Endothelial cell of umbilical vein (primary cell): ENCODE data around the gene EFCC1.

Experiments
- CTCF ChIP-seq, 2 donors: IDR thresholded peaks; 1 replicate in 1 of 2; 2 replicates in 1 of 2; pipeline ENCODE4 v1.5.1; 2011; ENCODE audit warnings: low read length in 2 of 2, mild to moderate bottlenecking in 2 of 2, moderate library complexity in 2 of 2, control low read depth in 1 of 2, inconsistent platforms in 1 of 2, low read depth in 1 of 2; ENCODE audit not compliant: insufficient read depth in 1 of 2; ENCODE audit errors: extremely low read depth in 1 of 2
- GATA2 ChIP-seq: IDR thresholded peaks from 2 replicates; pipeline ENCODE4 v1.7.0; 2011; ENCODE audit warnings: low read depth, mild to moderate bottlenecking, moderate library complexity, mixed read lengths, low read length; ENCODE audit not compliant: insufficient read length, insufficient read depth
- JUN ChIP-seq: IDR thresholded peaks from 2 replicates; pipeline ENCODE4 v1.6.1; 2011; ENCODE audit warnings: borderline replicate concordance, low read depth; ENCODE audit not compliant: insufficient read length, insufficient read depth
- POLR2A ChIP-seq: IDR thresholded peaks from 2 replicates; pipeline ENCODE4 v1.6.1; 2012; ENCODE audit warnings: low read depth, mild to moderate bottlenecking, control low read depth, low read length
- POLR2AphosphoS5 ChIP-seq: IDR thresholded peaks from 2 replicates; pipeline ENCODE4 v1.6.1; 2012; ENCODE audit warnings: low read depth, mild to moderate bottlenecking, control low read depth, low read length, moderate library complexity; ENCODE audit not compliant: insufficient read depth

- TF ChIP-seq GATA2 (no peak), JUN (no peak), POLR2AphosphoS5 (no peak), POLR2A (no peak), CTCF (IDR thresholded peaks at IDR 0.05; ENCODE audit: extremely low read depth in 1 of 2, insufficient read depth in 1 of 2, low read depth in 1 of 2, low read length in 2 of 2) (no peak)
Measured at GRCh38 chr3:129082026-129082425, 80.9 kb downstream of the EFCC1 start.
